ENCODE measurements around the gene NAT16. TPM values are rescaled to one million over a fixed set of nuclear protein-coding genes. Genes with fewer than 3 reads are reported as not detected.
"Not testable (repeated sequence)": the region's sequence is repeated elsewhere in the genome, so short reads cannot be mapped to it uniquely, and the experiment has no call there.

NAT16 gene
- not detected in 2 replicates for total RNA-seq

DNA sequence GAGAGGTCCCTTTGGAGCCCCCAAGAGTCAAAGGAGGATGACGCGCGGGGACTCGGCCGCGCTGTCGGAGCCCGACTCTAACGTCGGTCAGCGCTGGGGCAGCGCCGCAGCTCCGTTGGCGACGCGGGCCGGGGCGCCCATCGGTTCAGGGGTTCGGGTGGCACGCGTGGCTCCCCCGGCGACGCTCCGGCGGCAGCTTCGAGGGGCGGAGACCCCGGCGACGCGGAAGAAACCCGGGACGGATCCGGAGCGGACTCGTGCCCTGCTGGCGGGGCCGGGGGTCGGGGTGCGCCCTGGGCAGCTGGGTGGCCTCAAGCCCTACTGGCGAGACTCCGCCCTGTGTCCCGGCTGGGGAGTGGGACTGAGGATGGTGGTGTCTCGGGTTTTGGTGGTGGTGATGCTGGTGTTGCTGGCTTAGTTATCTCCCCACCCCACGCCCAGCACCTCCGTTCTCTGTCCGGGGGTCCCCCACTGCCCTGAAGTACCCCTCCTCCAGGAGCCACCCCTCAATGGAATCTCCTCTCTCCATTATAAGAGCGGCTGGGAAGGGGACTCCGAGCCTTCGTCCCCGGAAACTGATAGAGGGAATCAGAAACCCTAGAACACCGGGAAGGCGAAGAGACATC is at the start of gene NAT16:
TSS of gene NAT16 (minus strand) at position 164 of the 626 bp plus-strand sequence. CDS start 5,486 bp downstream, outside the sequence.
- DNase-seq, result no peak

DNA sequence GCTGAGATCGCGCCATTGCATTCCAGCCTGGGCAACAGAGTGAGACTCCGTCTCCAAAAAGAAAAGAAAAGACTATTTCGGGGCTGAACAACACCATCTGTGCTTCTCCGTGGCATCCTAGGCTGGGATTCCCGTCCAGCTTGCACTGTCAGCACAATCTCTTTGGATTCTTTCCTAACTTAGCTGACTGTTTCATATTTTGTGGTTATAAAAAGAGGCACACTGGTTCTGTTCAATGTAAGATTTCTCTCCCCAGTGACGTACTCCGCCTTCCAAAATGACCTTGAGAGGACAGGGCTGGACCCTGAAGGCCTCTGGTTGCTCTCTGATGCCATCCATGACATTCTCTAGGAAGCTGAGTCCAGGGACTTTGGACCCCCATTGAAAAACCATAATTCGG is 46.6 kb upstream of the NAT16 start:
- DNase-seq, result no peak

DNA sequence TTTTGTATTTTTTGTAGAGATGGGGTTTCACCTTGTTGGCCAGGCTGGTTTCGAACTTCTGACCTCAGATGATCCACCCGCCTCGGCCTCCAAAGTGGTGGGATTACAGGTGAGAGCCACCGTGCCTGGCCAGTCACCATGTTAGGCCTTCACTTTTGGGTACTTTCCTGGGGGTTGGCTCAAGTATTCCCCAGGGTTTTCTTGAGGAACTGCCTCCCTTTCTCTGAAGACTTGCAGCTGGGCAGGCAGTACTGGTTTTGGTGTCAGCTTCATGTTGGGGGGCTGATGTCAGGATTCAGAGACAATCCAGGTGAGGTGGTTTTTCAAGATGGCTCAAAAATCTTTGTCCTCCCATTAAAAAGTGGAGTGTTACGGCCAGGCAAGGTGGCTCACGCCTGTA is 45.6 kb upstream of the NAT16 start:
- no peak for DNase-seq

DNA sequence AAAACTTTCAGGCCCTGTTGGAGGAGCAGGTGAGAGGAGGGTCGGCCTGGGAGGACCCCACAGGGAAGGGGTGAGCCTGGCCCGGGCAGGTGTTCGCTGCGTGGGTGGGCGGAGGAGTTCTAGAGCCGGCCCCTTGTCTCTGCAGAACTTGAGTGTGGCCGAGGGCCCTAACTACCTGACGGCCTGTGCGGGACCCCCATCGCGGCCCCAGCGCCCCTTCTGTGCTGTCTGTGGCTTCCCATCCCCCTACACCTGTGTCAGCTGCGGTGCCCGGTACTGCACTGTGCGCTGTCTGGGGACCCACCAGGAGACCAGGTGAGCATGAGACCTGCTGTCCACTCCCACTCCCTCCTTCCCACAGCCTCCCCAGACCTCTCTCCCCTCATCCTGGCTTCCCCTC is 43.4 kb upstream of the NAT16 start:
- DNase-seq, result no peak

DNA sequence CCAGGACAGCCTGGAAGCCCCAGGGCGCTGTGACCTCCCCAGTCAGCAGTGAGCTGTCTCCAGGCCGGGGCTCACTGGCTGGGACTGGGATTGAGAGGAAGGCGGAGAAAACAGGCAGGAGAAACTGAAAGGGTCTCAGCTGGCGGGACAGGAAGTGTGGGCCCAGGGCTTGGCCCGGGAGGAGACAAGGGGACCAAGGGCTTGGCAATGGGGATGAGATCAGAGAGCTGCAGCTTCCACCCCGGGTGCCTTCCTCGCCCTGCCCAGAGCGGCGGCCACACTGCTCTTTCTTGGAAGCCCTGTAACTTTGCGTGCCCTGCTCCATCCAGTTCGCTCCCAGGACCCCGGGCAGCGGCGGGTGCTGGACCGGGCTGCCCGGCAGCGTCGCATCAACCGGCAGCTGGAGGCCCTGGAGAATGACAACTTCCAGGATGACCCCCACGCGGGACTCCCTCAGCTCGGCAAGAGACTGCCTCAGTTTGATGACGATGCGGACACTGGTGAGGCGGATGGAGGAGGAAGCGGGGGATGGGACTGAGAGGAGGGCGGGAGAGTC is 42.3 kb upstream of the NAT16 start:
- no peak for DNase-seq

DNA sequence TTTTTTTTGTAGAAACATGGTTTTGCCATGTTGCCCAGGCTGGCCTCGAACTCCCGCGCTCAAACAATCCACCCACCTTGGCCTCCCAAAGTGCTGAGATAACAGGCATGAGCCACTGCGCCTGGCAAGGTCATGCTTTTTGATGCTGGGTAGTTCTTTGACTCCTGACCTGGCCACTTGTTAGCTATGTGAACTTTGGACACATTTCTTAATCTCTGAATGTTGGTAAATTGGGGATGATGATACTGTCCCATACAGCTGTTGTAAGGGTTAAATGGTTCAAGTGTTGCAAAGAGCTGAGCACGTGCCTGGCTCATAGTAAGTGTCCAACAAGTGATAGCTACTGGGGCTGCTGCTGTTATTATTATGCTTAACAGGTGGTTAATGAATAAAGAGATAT is 40.2 kb upstream of the NAT16 start:
- no peak for DNase-seq

DNA sequence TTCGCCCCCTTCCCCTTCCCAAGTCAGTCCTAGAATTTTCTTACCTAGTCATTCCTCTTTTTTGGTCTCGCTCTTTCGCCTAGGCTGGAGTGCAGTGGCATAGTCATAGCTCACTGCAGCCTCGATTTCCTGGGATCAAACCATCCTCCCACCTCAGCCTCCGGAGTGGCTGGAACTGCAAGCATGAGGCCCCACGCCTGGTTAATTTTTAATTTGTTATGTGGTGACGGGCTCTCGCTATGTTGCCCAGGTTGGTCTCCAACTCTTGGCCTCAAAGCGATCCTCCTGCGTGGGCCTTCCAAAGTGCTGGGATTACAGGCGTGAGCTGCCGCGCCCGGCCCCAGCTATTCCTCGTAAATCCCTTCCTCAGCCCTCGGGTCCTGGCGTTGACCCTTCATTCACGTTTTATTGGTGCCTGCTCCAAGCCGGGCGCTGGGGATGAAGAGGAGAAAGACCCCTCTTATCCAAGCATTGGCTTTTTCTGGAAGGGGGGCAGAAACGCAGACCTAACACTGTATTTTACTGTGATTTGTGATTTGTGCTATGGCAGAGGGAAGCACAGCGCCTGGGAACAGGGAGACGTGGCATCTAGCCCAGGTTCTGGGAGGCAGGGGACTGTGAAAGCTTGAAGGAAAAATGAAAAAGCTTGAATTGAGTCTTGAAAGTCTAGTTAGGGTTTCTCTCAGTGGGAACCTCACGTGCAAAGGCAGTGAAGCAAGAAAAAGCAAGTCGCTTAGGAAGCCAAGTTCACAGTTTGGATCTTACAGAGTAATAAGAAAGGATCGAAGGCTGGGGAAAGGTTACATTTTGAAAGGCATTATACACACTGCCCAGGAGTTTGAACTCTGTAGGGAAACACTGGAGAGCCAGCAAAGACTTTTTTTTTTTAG is 38.4 kb upstream of the NAT16 start:
- DNase-seq, result no peak

DNA sequence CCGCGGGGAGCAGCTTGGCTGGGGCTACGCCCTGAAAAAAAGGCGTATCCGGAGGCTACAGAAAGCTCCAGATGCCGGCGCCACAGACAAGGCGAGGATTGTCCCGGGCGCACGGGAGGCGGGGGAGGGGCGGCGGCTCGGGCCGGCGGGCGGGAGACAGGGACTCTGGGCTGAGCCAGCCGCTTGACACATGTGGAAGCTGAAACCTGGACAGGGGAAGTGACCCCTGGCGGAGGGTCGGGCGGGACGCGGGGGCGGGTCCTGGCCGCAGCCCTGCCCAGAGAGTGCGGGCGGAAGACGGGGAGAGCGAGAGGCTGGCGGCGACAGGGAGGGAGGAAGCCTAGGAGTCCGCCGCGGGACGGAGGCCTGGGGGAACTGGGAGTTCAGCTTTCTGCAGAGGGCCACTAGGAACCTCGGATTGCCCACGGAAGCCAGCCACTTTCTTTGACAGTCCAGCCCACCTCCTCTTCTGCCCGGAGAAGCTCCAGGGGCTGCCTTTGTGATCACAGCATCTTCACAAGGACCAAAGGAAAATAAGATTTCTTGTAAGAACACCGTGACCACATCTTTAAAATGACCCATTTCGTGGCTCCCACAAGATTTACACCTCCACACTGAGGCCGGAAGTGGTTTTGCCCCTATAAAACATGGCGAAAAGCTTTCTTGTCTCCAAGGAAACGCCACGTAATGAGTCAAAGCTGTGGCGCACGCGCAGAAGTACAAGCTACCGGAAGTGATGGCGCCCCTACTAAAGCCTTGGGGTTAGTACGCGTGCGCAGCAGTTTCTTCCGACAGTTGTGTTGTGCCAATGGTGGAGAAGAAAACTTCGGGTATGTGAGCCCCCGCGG is 37.5 kb upstream of the NAT16 start, which contains the start of the genes PLOD3 and ZNHIT1:
TSS of gene PLOD3 (minus strand) at position 194 of the 848 bp plus-strand sequence. CDS start 307 bp downstream, outside the sequence.
TSS of gene ZNHIT1 (plus strand) at position 778 of the 848 bp plus-strand sequence. CDS start at position 809, 31 bp downstream.
- peak; percentile 98 for DNase-seq

DNA sequence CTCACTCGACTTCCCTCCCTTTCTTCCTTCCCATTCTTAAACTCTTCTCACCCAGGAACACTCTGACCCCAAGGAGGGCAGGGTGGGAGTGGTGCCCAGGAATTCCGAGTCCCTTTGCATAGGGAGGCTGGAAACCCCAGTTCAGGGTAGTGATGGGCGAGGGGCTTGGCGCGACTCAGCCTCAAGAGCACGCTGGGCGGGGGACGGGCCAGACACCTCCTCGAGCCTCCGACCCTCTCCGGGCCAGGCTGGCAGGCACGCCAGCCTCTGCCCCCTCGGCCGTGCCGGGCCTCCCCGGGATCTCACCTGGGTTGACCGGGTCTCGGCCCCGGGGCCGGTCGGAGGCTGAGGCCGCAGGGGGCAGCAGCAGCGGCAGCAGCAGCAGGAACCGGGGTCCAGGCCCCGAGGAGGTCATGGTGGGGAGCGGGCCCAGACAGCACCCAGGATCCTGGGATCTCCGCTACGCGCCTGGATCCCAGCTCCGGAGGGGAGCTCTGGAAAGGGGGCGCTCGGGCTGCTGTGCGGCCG is 36.8 kb upstream of the NAT16 start:
- DNase-seq, result peak; percentile 28

DNA sequence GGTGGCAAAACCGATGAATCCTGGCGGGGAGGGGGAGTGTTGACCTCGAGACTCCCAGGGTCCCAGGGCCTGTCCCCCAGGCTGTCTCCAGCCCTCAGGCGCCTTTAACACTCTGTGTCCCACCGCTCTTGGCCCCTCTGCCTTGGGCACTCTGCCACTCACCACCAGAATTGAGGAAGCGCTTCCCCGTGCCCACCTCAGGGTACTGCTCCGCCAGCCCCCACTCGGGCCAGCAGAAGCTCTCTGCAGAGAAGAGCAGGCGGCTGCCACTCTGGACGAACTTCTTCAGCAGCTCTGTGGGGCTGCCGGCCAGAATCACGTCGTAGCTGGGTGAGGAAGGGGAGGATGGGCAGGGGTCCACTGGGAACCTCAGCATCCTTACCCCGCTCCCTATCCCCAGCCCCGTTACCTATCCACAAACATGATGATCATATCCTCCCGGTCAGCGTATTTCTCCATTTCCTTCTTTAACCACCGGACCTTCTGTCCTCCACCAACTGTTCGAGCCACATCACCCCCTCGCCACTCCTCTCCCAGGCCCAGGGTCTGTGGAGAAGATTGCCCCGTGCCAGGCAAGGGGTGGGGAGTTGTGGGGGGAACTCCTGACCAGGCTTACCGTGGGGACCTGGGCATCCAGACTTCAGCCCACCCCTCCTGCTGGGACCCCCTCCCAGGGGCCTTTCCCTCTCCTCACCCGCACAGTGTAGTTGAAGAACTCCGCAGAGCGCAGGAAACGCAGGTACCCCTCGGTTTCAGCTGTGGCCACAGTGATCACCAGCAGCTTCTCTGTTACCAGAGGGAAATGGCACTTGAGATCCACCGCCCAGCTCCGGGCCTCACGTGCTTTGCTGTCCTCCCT is 36.1 kb upstream of the NAT16 start:
- DNase-seq, result no peak

DNA sequence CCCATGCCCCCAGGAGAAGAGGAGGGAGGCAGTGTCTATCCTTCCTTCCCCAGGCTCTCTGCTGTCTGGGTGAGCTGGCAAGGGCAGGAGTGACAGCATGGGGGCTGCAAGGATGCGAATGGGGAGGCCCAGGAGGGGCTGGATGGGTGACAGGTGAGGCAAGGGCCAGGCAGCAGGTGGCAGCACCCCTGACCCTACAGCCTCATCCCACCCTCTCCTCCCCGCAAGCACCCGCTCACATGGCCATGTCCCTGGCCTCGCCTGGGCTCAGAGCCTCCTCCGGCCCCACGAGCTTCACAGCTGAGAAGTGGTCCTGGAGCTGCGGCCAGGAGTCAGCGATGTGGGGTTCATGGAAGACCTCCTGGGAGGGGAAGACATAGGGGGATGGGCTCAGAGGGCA is 31.9 kb upstream of the NAT16 start:
- no peak for DNase-seq

DNA sequence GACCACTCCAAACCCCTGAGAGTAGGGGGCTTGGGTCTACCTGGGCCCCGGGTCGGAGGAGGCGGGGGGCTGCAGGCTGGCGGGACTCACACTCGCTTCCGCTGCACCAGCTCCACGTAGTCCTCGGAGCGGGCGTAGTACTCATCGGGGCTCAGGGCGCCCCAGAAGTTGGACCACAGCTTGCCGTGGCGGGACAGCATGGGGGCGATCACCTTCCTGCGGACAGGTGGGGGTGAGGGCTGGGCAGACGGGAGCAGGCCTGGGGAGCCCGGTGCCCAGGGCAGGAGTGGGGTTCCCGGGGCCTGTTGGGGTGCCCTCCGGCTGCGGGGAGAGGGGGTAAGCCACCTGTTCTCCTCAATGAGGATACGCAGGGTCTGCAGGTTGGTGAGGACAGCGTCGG is 31.4 kb upstream of the NAT16 start:
- no peak for DNase-seq

DNA sequence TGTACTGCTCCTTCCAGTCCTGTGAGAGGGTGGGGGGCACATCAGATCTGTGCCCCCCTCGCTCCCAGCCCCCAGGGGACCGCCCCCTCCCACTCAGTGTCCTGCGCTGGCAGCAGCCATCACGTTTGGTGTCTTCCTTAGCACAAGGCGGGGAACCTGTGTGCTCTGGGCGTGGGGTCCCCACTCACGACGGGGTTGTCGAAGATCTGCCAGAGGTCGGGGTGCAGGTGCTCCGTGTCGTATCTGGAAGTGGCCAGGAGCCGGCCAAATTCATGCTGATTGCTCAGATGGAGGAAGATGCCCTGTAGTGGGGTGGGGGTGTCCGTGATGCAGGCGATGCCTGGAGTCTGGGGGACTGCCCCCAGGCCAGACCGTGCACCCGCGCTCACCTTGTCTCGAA is 30.1 kb upstream of the NAT16 start:
- DNase-seq, result no peak

DNA sequence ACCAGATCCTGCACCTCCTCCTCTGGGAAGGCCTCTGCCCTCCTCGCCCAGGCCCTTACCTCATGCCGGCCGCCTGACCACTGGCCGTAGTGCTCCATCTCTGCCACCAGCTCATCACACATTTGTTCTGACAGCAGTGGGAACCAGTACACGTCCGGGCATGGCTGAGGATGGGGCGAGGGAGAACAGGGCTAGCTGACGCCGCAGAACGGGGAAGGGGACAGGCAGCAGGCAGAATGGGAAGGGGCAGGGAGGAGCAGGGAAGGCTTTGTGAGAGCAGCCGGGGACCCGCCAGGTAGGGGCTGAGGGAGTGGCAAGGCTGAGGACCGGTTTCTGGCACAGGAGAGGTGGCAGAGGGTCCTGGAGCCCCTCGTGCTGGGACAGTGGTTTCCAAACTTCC is 28.7 kb upstream of the NAT16 start:
- no peak for DNase-seq

DNA sequence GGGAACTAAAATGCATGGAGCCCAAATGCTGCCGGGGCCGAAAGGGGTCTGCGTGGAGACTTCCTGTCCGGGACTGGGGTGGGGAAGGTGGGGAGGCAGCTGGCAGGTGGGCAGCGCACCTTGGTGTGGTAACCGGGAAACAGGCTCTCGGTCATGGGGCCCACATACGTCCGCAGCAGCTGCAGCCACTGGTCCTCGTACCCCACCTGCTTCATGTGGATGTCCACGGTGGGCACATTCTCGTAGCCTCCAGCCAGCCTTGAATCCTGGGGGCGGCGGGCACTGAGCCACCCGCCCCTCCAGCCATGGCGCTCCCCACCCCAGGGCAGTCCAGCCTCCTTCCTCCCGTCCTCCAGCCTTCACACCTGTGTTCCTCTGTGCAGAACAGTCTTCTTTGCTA is 27.4 kb upstream of the NAT16 start:
- DNase-seq, result no peak

DNA sequence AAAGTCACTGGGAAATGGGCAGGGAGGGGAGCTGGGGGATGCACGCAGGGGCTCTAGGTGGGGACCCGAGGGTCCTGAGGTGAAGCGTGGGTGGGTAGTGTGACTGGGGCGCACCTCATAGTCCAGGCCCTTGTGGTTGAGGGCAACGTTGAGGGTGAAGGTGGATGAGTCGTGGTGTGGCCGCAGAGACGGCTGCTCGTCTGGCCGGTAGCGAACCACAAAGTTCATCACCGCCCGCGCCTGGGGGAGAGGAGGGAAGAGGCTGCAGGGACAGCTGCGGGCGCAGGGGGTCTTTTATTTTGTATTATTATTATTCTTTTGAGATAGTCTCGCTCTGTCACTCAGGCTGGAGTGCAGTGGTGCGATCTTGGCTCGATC is 26.6 kb upstream of the NAT16 start:
- DNase-seq, result no peak

DNA sequence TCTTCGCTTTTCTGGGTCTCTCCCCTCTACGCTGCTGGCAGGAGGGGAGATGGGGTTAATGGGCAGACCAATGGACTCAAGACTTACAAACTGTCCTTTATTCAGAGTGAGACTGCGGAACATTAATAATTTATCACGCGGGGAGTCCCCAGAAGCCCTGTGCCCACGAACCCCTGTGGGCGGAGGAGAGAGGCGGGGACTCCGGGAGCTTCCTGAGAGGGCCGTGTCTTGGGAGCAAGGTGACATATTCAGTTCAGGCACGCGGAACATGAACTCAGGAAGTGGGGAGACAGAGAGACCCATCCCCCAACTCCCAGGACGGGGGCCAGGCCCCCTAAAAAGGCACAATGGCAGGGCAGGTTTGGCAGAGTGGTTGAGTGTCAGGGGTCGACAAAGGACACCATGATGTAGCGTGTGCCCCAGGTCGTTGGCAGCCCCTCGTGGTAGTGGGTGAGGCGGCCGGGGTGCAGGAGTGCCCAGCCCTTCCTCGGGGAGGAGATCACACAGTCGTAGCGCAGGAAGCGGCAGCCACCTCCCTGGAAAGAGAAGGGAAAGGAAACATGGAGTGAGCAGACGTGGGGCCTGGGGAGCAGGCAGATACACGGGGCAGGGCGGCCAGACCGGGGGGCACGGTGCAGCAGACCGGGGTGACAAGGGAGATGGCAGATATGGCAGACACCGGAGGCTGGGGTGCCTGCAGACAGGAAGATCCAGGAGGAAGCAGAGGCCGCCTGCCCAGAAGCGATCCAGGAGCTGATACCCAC is 26.0 kb upstream of the NAT16 start:
- DNase-seq, result no peak

DNA sequence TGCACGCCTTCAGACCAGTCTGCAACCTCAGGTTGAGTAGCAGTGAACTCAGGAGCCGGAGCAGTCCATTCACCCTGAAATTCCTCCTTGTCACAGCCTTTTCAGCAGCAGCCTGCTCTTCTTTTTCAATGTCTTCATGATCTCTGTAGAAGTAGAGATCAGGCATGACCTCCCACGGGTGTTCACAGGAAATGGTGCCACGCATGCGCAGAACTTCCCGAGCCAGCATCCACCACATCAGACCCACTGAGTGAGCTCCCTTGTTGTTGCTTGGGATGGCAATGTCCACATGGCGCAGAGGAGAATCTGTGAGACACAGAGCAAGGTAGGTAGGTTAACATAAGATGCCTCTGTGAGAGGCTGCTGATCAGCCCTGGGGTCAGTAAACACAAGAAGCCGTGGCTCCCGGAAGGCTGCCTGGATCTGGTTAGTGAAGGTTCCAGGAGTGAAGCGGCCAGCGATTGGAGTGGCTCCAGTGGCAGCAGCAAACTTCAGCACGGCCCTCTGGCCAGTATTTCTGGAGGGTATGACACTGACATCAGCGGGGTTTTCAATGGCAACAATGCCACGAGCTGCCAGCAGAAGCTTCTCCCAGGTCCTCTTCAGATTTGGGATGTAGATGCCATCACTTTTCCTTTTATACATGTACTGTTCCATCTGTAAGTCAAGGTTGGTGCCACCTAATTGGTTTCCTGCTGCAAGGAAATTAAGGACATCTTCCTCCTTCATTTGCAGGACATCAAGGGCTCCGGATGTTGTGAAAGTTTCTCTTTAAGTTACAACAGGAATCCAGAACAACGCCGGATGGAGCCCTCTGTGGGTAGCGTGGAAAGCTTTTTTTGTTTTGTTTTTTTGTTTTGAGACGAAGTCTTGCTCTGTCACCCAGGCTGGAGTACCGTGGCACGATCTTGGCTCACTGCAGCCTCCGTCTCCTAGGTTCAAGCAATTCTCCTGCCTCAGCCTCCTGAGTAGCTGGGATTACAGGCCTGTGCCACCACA is 23.9 kb upstream of the NAT16 start:
- DNase-seq, result not testable (repeated sequence)

DNA sequence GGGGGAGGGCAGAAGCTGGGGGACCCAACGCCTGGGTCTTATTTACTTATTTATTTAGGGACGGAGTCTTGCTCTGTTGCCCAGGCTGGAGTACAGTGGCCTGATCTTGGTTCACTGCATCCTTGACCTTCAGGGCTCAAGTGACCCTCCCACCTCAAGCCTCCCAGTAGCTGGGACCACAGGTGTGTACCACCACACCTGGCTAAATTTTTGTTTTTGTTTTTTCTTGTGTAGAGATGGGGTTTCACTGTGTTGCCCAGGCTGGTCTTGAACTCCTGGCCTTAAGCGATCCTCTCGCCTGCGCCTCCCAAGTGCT is 22.5 kb upstream of the NAT16 start:
- no peak for DNase-seq

Data from dermis blood vessel endothelial cell (primary cell).